GM21786 (cell line): ENCODE data around the gene KLHL29.

Source experiments
- ATAC-seq: cut with Tn5 transposase; IDR thresholded peaks from one replicate; pipeline ENCODE4 v1.9.1; 2021; ENCODE audit not compliant: unreplicated experiment

The KLHL29 gene

GRCh38 chr2:23507267-23508065 lies 122.5 kb downstream of the KLHL29 start:
- ATAC-seq, result no peak

- ATAC-seq, result no peak
These were observed 123.0 kb downstream of the KLHL29 start for GRCh38 chr2:23508066-23508390.

DNA sequence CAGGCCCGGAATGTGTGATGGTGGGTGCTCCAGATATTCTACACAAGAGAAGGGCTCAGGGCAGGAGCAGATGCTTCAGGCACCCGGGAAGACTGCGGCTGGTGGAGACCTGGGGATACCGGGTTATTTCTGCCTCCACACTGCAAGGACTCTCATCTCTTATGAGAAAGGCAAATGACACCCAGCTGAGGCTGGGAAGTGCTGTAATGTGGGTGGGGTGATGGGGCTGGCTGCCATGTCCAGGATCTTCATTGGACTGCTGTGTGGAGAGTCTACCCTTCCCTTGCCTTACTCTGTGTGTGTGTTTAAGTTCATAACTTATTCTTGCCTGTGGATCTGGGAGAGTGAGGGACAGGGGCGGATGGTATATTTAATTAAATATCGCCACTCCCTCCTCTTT lies 124.1 kb downstream of the KLHL29 start:
- ATAC-seq, result no peak

- ATAC-seq, result no peak
These were observed 124.8 kb downstream of the KLHL29 start for GRCh38 chr2:23509596-23510292.

GRCh38 chr2:23510471-23510870 lies 125.5 kb downstream of the KLHL29 start:
- no peak for ATAC-seq

DNA sequence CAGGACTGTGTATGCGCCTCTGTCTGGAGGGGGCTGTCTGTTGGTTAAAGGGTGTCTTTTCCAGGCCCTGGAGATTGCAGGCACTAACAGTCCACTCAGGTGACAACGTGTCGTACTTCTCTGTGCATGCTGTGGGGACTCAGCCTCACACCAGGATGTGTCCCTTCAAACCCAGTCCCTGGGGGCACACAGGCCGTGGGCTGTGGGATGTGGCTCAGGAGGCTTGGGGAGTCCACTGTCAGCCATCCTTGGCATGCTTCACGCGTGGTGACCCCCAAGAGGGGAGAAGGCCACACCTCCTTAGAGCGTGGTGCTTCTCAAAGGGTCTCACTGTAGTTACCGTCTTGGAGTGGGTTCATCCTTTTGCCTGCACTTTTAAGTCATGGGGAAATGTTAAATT lies 127.8 kb downstream of the KLHL29 start:
- no peak for ATAC-seq

DNA sequence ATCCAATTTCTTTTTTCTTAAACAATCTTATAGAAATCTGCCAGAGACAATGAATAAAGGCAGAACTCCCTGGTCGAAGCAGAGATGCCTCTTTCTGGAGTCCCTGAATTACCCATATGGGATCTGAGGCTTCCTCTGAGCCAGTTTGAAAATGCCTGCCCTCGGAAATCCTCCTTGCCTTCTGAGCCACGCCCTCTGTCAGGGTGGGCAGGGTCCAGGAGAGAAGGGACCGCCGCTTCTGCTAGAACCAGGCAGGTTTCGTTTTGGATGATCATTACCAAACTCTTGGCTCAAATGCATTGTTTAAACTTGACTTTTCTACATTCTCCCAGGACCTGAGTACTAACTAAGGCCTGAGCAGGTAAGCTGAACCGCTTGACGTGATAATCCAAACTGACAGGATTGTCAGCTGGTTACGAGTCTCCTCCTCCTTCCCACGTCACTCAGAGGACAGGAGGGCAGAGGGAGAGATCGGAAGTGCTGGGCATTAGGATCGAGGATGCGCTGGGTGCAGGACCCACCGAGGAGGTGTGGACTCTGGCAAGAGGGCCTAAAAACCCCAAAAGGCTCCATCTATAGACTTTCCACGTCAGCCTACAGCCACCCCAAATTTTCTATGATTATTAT lies 128.4 kb downstream of the KLHL29 start:
- ATAC-seq, result no peak

- ATAC-seq, result no peak
These were observed 129.2 kb downstream of the KLHL29 start for GRCh38 chr2:23513872-23514793.

DNA sequence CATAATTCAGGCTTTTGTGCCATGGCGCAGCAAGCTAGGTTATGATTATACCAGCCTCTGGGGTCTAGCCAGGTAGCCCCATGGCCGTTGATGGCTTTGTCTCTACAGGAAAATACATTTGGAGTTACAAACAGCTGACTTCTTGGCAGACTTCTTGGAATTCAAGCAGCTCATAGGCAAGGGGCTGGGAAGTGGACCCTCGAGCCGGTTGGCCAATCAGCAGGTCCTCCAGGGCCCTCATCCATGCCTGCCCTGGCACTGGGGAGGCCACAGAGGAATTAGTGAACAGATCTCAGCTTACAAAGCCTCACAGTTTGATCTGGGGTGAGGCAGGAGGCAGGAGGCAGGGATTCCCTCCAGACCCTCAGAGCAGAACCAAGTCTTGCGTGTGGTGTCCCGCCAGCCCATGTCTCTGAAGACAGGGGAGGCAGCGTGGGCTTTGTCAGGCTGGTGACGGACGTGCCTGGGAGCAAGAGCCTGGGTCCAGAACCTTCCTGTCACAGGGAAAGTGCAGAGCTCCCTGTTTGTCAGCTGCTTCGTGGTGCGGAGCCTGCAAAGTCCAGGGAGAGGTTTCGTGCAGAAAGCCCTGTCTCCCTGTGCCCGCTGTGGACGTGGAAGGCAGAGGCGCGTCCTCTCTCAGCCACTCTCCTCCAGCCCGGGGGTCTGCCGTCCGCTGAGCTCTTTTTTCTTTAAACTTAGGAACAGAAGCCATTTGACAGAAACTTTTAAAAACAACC lies 131.7 kb downstream of the KLHL29 start:
- ATAC-seq, result no peak

GRCh38 chr2:23518481-23519333 lies 133.7 kb downstream of the KLHL29 start:
- ATAC-seq, result no peak

DNA sequence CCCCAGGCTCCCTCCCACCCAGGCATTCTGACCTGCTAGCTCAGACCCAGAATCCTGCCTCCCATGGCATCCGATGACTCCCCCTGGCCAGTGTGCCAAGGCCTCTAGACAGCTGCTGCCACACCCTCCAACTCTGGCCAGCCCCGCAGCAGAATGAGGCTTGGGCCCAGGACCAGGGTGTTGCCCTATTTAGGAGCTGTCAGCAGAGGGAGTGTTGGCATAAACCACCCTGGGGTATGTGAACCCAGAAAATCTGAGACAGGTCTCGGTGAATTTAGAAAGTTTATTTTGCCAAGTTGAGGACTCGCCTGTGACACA lies 134.3 kb downstream of the KLHL29 start:
- ATAC-seq, result no peak

- no peak for ATAC-seq
These were observed 135.3 kb downstream of the KLHL29 start for GRCh38 chr2:23520256-23520655.

GRCh38 chr2:23521060-23521459 lies 136.1 kb downstream of the KLHL29 start:
- ATAC-seq, result no peak

GRCh38 chr2:23522726-23523372 lies 137.9 kb downstream of the KLHL29 start:
- ATAC-seq, result no peak

- no peak for ATAC-seq
These were observed 138.6 kb downstream of the KLHL29 start for GRCh38 chr2:23523373-23524260.

DNA sequence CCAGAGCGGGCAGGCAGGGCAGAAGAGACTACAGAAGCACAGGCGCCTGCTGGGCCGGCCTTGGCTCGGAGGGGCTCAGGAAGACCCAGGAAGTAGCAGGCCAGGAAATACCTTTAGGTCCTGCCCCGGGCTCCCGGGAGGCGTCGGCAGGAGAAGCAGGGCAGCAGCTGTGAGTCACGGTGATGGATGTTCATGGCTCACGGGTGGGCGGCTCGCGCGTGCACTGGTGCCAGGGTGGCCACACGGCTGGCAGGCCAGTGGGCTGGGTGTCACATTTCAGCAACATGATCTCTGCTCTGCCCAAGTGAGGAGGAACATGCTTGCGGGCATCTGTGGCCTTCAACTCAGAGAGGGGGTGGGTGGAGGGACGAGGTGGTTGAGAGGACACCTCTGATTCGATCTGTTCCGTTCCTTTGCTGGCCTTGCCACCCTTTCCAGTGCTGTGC lies 139.3 kb downstream of the KLHL29 start:
- no peak for ATAC-seq

DNA sequence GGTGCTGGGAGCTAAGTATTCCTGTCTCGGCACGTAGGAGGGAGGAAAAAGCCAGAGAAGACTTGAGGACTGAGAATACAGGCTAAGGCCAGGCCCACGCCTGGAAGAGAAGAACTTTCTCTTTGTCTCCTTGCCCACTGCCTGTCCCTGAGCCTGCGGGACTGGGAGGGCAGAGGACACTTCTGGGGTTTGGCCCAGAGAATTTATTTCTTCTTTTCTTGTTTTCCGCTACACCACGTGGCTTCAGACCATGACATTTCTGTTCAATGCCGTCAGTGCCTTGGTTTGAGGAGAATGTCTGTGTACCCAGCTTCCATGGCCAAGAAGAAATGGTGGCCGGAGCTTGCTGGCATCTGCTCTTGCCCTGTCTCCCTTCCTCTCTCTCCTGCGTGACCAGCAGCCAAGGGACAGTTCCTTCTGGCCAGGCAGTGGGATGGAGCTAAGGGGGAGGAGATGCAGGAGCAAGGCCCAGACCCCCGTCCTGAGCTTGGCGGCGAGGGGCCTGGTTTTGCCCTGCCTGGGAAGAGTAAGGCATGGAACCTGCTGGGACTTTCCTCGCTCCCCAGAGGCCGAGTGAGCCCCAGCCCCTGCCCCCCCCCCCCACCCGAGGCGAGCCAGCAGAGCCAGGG lies 140.3 kb downstream of the KLHL29 start:
- no peak for ATAC-seq

- no peak for ATAC-seq
These were observed 141.1 kb downstream of the KLHL29 start for GRCh38 chr2:23526114-23526513.
